ENCODE measurements around the gene CCDC28A.

The CCDC28A gene

DNA sequence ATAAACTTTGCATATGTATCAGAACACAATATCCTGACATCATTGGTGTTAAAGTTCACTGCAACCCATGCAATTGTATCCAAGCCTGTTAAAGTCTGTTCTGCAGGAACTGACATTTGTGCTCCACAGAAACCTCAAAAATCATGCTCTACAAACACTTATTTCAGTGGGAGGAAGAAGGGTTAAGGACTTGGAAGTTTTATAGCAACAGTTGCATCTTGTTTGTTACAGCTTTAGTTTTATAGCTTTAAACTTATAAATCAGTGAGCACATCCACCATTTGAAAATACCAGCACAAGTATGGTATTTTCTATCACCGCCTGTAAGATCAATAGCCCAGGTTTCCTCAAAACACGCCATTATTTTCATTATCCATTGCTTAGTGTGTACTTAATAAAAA is 23.2 kb downstream of the CCDC28A start:
- DNase-seq: no peak

DNA sequence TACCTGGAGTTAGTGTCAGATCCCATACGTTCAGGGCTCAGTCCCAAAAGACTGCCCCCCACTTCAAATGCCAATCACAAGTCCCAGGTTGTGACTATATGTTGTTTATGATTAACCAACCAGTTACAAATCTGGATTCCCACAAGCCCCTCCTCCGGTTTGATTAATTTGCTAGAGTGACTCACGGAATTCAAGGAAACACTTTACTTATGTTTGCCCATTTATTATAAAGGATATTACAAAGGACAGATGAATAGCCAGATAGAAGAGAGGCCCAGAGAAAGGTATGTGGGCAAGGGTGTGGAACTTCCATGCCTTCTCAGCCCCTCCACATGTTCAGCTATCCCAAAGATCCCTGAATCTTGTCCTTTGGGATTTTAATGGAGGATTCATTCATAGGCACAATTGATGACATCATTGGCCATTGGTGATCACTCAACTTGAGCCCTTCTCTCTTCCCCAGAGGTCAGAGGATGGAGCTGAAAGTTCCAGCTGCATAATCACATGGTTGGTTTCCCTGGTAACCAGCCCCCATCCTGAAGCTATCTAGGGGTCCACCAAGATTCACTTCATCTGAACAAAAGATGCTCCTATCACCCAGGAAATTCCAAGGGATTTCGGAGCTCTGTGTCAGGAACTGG is 24.4 kb downstream of the CCDC28A start:
- DNase-seq: no peak

DNA sequence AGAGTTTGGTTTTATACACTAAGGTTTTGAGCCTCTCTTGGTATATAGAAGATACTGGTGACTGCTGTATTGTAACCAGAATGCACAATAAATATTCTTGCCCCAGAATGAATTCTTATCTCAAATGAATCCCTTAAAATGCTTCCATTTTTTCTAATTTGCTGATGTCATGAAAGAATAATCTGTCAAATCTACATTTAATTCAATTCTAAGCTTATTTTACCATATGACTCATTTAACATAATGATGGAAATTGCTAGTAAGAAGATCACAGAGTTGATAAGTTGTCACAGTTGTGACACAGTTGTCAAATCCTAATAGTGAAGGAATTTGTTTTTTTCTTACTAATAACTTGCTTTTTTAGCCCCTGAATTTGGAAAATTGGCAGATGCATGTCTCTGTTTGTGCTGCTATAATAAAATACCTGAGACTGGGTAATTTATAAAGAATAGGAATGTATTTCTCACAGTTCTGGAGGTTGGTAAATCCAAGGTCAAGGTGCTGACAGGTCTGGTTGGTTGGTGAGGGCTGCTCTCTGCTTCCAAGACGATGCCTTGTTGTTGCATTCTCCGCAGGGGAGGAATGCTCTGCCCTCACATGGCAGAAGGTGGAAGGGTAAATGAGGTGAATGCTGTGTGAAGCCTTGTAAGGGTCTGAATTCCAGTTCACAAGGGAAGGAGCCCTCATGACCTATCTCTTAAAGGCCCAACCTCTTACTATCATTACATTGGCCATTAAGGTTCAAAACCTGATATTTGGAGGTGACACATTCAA is 27.0 kb downstream of the CCDC28A start:
- DNase-seq: no peak

DNA sequence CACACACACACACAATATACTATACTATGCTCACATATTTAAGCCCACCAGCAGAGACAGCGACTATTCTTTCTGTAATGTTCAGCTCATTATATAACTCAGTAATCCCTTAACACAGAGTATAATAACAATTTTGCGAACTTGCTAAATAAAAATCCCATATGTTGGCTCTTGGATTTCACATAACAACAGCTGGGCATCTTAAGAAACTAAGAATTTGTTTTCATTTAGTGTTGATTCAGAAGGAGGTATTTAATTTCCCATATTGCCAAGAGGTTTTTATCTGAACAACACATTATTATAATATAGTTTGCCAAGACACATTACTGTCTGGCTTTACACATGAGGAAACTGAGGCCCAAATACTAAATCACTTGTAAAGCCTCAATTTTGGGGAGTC is 29.8 kb downstream of the CCDC28A start:
- no peak for DNase-seq

DNA sequence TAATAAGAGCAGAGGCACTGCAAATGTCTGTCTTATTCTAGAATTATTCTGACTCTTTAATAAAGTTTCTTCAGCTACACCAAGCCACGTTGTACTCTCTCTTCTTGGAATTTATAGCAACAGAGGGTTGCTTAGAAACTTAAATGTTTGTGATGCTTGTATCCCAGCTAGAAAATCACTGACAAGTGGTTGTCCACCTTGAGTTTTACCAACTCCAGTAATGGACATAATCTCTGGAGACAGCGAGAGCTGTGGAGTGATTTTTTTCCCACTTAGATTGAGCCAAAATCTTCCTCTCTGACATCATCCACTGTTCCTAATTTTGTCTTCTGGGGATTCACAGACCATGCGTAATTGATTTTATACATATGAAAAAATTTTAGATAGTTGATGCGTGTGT is 30.3 kb downstream of the CCDC28A start:
- DNase-seq: no peak

DNA sequence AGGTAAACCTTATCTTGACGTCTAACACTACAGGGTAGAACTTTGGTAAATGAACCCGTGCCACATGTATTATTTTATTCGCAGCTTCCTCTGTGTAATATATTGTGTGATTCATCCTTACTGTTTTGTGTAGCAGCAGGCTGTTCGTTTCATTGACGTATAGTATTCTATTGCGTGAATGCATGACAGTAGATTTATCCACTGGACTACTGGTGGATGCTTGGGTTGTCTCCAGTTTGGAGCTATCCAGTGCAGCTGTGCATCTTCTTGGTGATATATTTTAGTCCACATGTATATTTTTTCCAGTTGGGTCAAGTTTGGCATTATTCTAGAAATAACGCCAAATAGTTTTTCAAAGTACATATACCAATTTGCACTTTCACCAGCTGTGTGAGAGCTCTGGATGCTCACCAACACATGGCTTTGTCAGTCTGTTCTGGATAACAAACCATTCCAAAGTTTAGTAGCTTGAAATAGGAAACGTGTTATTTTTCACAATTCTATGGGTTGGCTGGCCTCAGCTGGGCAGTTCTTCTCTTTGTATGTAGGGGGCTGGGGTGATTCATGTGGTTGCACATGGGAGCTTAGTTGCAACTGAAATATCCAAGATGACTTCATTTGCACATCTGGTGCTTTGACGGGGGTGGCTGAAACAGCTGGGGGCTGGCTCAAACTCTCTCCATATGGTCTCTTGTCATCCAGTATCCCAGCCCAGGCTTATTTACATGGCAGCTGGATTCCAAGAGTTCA is 31.6 kb downstream of the CCDC28A start:
- DNase-seq: no peak

DNA sequence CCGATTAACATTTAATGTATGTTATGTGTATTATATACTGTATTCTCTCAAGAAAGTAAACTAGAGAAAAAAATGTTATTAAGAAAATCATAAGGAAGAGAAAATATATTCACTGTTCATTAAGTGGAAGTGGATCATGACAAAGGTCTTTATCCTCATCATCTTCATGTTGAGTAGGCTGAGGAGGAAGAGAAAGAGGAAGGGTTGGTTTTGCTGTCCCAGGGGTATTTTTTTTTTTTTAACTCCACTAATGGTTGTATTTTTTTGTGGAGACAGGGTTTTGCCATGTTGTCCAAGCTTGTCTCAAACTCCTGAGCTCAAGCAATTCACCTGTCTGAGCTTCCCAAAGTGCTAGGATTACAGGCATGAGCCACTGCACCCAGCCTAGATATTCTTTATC is 33.3 kb downstream of the CCDC28A start:
- no peak for DNase-seq

DNA sequence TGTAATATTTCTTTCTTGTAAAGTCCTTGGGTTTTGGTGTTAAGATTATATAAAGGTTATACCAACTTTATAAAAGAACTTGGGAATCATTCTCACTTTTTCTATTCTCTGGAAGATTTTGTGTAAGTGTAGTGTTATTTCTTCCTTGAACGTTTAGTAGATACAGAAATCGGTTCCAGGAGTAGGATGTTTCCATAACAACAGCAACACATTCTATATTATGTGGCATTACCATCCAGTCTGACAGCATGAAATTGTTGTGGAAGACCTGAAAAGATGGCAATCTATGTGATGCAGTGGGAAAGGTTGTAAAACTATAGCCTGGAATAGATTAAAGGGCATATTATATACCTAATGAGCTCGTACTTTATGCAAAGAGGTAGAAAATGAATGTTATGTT is 36.1 kb downstream of the CCDC28A start:
- no peak for DNase-seq

DNA sequence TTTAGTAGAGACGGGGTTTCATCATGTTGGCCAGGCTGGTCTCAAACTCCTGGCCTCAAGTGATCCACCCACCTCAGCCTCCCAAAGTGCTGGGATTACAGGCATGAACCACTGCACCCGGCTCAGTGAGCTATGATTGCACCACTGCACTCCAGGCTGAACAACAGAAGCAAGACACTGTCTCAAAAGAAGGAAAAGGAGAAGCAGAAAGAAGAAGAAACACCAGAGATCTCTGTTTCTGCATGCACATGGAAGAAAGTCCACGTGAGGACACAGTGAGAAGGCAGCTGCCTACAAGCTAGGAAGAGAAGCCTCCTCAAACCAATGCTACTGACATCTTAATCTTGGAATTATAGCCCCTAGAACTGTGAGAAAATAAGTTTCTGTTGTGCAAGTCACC is 38.3 kb downstream of the CCDC28A start:
- no peak for DNase-seq

DNA sequence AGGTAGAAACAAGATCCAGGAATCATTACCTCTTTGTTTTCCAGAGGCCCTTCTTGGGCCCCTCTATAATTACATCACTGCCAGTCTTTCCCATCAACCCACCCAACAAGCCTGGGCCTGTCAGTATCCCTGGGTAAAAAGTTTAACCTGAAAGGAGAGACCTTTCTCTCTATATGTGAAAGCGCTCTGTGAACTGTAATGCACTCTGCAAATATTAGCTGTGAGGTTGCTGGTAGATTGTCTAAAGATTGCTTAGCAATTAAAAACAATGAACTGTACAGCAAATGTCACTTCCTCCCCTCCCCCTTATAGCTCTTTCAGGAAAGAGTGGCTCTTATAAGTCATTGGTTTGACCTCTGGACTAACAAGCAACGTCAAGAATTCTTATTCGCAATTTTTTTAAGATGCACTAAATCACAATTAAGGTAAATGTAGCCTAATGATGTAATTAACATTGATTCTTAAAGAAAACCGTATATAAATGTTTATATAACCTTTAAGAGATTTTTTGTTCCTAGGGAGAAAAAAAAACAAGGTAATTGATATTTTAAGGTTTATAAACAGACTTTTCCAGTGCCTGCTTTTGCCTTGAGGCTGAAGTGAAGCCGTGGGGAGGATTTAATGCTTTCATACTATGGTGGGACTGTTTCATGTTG is 40.7 kb downstream of the CCDC28A start:
- DNase-seq: no peak

DNA sequence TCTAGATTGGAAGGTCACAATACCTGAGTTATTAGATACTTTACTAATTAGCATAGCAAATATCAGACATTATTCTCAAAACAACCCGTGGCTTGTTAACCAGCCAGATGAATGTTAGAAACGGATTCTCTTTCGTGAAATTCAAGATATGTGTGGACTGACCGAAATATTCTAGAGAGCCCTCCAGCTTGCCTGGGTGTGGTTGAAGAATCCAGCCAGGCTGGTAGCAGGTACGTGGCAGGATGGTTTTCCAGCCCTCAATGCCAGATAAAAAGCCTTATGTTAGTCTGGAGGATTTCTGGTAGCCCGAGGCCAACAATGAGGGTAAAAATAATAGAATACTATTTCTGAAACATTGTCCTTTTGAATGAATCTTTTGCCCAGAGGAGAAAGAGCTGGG is 41.7 kb downstream of the CCDC28A start:
- no peak for DNase-seq

DNA sequence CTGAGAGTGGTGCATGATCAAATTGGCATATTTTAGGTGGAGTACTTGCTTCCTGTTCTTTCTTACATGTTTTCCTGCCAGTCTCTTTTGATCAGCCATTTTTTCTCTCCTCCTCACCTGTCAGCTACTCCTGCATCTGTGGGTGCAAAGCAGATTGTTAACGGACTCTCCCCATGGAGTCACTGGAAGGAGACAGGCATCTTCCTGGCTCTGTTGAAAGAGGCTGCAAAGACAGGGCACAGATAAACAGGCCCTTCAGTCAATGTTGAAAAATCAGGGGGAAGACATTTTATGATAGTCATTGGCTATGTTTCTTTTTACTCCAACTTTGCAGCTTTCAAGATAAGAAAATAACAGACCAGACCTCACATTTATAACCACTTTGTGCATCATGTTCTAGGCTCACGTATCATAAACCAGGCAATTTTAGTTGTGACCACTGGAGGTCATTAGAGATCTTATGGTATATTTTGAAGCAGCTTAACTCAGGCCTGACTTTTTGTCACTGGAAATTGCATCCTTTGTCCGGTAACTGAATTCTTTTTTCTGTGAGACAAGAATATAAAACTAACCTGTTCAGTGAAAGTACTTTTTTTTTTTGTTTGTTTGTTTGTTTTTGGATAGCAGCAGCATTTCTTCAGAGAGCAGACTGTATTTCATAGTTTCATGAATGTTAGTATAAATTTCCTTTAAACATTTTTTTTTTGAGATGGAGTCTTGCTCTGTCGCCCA is 42.4 kb downstream of the CCDC28A start:
- no peak for DNase-seq

DNA sequence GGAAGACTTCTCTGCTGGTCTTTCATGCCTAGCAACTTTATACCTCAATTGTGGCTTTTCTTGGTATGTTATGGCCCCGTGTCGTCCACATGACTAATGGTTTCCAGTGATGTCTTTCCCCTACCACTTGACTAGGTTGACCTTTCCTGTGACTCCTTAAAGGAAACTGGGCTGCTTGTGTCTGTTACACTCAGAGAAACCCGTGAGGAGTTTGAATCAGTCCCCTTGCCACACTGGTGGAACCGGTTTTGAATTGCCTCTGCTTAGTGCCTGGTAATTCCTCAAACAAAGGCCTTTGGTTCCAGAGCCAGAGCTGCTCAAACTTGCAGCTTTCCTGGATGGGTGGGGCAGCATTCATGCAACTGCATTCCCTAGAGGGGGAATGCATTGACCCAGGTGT is 44.2 kb downstream of the CCDC28A start:
- no peak for DNase-seq

DNA sequence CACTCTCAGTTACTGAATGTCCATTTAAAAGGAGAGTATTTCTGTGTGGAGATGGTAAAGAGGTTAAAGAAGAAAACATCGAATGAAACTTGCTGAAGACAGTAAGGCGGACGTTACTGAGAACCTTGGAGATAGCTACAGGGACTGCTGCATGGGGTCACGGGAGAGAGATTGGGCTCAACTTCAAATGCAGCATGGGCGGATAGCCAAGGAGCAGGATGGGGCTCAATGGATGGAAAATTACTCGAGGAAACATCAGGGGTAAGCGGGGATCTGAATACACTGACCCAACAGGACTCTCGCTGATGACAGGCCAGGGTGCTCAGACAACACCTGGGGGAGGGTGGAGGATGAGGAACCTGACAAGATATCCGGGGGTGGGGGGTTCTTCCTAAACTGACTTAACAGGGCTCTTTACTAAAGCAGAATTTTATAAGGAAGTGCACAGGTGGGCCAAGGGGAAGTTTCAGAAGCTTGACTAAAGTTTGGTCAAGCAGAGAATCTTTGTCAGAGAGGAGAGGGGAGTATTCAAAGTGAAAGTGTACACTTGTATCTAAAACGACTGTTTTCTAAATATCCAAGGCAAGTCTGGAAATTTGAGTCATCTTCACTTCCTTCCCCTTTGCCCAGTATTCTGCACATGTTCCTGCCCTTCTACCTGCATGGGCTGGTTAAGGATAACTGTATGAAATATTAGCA is 45.1 kb downstream of the CCDC28A start:
- no peak for DNase-seq

DNA sequence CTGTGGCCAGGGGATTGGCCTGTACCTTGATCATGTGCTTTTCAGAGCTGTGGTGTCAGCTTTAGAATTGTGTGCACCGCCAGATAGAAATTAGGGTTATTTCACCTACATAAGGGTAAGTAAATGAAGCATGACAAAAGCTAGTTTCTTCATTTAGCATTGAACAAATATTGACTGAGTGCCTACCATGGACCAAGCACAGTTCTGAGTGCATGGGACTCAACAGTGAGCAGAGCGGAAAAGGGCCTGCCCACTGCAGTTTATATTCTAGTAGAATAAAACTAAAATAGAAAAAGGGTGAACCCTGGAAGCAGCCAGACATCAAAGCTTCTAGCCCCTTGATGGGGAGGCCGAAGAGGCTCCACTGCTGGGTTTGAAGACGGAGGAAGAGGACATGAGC is 48.0 kb downstream of the CCDC28A start:
- no peak for DNase-seq

DNA sequence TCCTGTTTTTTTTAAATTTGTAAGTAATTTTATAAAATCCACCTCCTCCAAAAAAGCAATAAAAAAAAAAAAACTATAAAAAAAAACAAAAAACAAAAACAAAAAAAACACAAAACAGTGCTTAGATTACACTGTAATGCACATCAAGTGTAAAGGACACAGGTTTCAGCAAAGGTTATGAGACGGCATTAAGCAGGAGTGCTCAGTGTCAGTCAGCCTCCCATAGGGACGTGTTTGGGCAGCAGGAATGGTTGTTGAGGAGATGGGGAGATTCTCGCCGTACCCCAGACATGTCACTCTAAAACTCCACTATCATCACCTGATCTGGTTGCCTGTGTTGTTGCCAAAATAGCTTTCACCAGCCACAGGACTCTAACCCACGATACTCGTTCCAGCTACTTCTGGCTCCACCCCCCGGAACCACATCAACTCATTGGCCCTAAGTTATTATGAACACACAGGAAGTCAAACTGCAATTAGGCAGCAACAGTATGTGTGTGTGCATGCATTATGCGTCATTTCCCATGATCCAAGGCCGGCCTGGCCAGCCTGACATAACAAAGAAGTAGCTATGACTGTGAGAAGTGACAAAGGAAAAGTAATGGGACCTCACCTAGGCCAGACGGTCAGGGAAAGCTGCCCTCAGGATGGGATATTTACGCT is 51.0 kb downstream of the CCDC28A start:
- DNase-seq: no peak

DNA sequence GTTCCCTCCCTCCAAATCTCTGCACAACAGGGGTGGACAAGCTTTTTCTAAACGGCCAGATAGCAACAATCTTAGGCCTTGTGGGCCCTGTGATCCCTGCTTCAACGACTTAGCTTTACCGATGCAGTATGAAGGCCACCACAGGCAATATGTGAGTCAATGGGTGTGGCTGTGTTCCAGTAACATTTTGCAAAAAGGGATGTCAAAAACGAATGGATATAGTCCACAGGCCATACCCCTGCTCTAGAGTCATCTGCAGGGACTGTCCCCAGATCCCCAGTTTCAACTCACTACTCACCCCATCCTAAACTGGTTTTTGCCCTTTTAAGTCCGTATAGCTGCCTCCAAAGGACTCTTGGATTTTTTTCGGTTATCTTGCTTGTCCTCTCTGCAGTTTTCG is 56.7 kb downstream of the CCDC28A start:
- DNase-seq: no peak

DNA sequence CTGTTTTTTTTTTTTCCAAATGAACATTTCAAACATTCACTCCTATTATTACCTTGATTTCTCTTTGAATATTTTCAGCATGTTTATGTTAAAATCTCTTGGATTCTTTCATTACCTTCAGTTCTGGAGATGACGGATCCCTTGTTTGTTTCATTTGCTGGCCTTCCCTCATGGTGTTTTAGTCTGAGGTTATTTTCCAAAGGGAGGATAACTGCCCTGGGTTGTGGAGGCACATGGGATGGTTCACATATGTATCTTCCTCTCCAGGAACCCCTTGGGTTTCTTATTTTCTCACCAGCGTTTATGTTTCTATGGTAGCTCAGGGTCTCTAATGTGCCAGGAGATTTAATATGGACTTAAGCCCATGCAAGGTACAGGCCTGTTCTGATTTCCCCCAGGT is 58.6 kb downstream of the CCDC28A start:
- no peak for DNase-seq

DNA sequence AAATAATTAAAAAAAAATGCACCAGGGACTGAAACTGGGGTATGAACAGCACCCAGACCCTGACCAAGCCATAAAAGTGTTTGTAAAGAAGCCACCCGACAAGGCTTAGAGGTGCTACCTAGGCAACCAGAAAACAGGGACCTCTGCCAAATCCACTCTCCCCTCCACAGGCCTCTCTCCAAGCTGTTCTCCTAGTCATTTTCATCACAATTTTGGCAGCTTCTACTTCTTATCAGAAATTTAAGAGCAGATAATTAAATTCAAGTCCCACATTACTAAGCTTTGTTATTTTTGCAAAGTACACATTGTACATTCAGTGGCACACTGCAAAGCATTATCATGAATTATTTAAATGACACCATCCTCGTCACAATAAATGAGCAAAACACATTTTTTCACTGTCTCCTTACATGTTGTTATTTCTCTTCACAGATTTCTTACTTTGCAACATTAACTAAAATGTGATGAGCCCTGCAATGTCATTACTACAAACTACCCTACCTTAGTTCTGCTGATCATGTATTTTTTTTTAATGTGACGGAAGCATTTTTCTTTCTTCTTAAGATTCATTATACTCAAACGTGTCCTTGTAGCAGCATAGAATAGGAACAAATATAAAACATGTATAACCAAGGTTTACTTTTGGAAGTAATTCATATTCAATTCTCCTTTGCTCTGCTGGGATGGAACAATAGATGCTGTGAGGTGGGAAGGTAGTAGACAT is 60.4 kb downstream of the CCDC28A start:
- no peak for DNase-seq

DNA sequence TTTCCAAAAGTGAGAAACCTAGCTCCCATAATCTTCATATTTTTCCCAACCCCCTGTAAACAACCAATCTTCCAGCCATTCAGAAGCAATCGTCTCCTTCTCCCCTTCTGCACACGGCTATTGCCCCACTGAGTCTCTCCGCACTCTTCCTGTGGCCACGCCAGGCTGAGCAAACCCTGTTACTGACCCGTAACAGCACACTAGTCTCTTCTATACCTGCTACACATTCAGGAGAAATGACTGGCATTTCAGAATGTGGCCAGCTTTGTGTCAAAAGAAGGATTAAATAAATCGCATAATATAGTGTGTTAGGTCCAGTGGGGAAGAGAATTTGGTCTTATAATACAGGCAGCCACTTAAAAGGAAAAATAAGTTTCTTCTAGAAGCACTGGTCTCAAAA is 63.7 kb downstream of the CCDC28A start:
- no peak for DNase-seq

Measured in stimulated activated CD4-positive, alpha-beta T cell treated with anti-CD3 and anti-CD28 coated beads, Interleukin-4, amount 100 ng/mL, for 24 hours (primary cell).